Measurements from ENCODE around the gene SEC14L3. TPM values are rescaled to one million over a fixed set of nuclear protein-coding genes. Genes with fewer than 3 reads are reported as not detected.

The SEC14L3 gene
- total RNA-seq, 4 donors from 2014 or later, result not detected

DNA sequence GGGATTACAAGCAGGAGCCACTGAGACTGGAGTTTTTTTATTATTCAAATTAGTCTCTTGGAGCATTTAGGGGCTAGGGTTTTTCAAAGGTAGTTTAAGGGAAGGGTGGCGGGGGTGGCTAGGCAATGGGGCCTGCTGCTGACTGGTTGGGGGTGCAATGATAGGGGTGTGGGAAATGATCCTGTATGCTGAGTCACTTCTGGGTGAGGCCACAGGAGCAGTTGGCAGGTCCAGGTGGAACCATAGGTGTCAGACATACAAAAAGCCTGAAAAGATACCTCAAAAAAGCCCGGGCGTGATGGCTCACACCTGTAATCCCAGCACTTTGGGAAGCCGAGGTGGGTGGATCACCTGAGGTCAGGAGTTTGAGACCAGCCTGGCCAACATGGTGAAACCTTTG, 32.6 kb downstream of the SEC14L3 start:
- no peak for DNase-seq (ENCODE audit: extremely low spot score)
- intact Hi-C loops (cut with DNase I), result no loop called here
- H3K27me3 ChIP-seq, result peaks cover 0 to 20% (median 0%) of the 10 kb centered on the region in 4 donors
- H3K36me3 ChIP-seq, result no peaks in the 10 kb centered on the region
- TF ChIP-seq EP300 (IDR thresholded peaks at IDR 0.05) (no peak), POLR2AphosphoS5 (IDR thresholded peaks at IDR 0.05) (no peak), POLR2A (IDR thresholded peaks at IDR 0.05; ENCODE audit: low read depth) (no peak)
- TF ChIP-seq, protein P1, sequence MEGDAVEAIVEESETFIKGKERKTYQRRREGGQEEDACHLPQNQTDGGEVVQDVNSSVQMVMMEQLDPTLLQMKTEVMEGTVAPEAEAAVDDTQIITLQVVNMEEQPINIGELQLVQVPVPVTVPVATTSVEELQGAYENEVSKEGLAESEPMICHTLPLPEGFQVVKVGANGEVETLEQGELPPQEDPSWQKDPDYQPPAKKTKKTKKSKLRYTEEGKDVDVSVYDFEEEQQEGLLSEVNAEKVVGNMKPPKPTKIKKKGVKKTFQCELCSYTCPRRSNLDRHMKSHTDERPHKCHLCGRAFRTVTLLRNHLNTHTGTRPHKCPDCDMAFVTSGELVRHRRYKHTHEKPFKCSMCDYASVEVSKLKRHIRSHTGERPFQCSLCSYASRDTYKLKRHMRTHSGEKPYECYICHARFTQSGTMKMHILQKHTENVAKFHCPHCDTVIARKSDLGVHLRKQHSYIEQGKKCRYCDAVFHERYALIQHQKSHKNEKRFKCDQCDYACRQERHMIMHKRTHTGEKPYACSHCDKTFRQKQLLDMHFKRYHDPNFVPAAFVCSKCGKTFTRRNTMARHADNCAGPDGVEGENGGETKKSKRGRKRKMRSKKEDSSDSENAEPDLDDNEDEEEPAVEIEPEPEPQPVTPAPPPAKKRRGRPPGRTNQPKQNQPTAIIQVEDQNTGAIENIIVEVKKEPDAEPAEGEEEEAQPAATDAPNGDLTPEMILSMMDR (IDR thresholded peaks at IDR 0.05), result no peak
- no peaks in the 10 kb centered on the region for H3K9me3 ChIP-seq
- H3K4me1 ChIP-seq, result peaks cover 0 to 5% (median 0%) of the 10 kb centered on the region in 4 donors
- H3K4me3 ChIP-seq, result no peak overlapping the region
- no peak overlapping the region for H3K27ac ChIP-seq (replicated peaks in 1 of 4)
- 94% methylated on average over 4 of the region's 4 CpGs for WGBS

DNA sequence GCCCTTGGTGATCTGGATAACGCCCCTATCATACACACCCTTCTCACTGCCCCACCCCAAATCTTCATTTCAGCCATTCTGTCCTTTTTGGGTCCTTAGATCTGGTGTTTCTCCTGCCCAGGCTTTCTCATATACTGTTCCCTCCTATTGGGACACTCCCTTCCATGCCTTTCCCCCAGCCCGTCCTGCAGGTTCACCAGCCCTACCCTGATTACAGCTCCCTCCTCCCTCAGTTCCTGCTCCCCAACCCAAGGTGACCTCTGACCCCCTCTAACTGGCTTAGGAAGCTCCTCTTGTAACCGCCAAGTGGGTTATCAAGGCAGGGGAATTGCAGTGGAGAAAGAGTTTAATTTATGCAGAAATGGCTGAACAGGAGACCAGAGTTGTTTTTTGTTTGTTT, 33.3 kb downstream of the SEC14L3 start:
- Histone ChIP-seq H3K36me3 (no peaks in the 10 kb centered on the region), H3K4me1 (peaks cover 0 to 5% (median 0%) of the 10 kb centered on the region in 4 donors), H3K27ac (replicated peaks in 1 of 4) (no peak overlapping the region), H3K27me3 (peaks cover 0 to 19% (median 0%) of the 10 kb centered on the region in 4 donors), H3K4me3 (no peak overlapping the region), H3K9me3 (no peaks in the 10 kb centered on the region)
- 79% methylated on average over 3 of the region's 3 CpGs for whole genome bisulfite sequencing
- TF ChIP-seq EP300 (IDR thresholded peaks at IDR 0.05) (no peak), POLR2AphosphoS5 (IDR thresholded peaks at IDR 0.05) (no peak), POLR2A (IDR thresholded peaks at IDR 0.05; ENCODE audit: low read depth) (no peak)
- TF ChIP-seq, protein P1 (IDR thresholded peaks at IDR 0.05), result no peak
- intact Hi-C loops (cut with DNase I), result no loop called here
- DNase-seq (ENCODE audit: extremely low spot score), result no peak

DNA sequence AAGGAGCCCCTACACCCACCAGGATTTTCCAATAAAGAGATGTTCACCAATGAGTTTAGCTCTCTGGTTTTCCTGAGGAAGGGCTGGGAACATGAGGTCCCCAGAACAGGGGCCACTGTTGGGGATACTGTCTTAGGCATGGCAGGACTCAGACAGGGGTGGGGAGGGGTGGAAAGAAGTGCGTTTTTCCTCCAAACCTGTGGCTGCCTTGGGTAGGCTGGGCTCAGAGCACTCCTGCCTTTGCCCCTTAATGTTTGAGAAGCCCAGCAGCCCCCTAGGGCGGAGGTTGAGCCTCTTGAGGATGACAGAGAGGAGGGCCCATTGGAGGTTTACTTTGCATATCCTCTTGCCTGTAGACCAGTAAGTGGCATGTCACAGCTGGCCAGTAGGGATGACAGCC, 35.6 kb downstream of the SEC14L3 start:
- Histone ChIP-seq H3K9me3 (no peaks in the 10 kb centered on the region), H3K27me3 (peaks cover 0 to 19% (median 0%) of the 10 kb centered on the region in 4 donors), H3K4me1 (peaks cover 0 to 5% (median 0%) of the 10 kb centered on the region in 4 donors), H3K27ac (replicated peaks in 1 of 4) (peak overlapping the region in 1 of 4 donors; percentile 42), H3K36me3 (no peaks in the 10 kb centered on the region), H3K4me3 (no peak overlapping the region)
- intact Hi-C loops (cut with DNase I), result no loop called here
- 60% methylated on average over 1 of the region's 2 CpGs for WGBS
- TF ChIP-seq EP300 (IDR thresholded peaks at IDR 0.05) (no peak), POLR2A (IDR thresholded peaks at IDR 0.05; ENCODE audit: low read depth) (no peak), POLR2AphosphoS5 (IDR thresholded peaks at IDR 0.05) (no peak)
- TF ChIP-seq, protein P1 (IDR thresholded peaks at IDR 0.05), result no peak
- no peak for DNase-seq (ENCODE audit: extremely low spot score)

DNA sequence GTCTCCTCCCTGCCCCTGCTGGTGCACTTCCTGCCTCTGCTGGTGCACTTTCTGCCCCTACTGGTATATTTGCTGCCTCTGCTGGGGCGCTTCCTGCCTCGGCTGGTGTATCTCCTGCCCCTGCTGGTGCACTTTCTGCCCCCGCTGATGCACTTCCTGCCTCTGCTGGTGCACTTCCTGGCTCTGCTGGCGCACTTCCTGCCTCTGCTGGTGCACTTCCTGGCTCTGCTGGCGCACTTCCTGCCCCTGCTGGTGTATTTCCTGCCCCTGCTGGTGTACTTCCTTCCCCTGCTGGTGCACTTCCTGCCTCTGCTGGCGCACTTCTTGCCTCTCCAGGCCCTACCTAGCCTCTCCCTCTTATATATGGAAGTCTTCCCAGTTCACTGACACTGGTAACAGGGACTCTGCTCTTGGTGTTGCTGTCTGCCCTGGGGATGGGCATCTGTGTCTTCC, 36.1 kb downstream of the SEC14L3 start:
- WGBS, result 65% methylated on average over 6 of the region's 6 CpGs
- DNase-seq (ENCODE audit: extremely low spot score), result no peak
- Histone ChIP-seq H3K27ac (replicated peaks in 1 of 4) (peak overlapping the region in 1 of 4 donors; percentile 42), H3K36me3 (no peaks in the 10 kb centered on the region), H3K4me3 (no peak overlapping the region), H3K4me1 (peaks cover 0 to 5% (median 0%) of the 10 kb centered on the region in 4 donors), H3K27me3 (peaks cover 0 to 19% (median 0%) of the 10 kb centered on the region in 4 donors), H3K9me3 (no peaks in the 10 kb centered on the region)
- TF ChIP-seq POLR2A (IDR thresholded peaks at IDR 0.05; ENCODE audit: low read depth) (no peak), EP300 (IDR thresholded peaks at IDR 0.05) (no peak), POLR2AphosphoS5 (IDR thresholded peaks at IDR 0.05) (no peak)
- TF ChIP-seq, protein P1 (IDR thresholded peaks at IDR 0.05), result no peak
- intact Hi-C loops (cut with DNase I), result no loop called here

DNA sequence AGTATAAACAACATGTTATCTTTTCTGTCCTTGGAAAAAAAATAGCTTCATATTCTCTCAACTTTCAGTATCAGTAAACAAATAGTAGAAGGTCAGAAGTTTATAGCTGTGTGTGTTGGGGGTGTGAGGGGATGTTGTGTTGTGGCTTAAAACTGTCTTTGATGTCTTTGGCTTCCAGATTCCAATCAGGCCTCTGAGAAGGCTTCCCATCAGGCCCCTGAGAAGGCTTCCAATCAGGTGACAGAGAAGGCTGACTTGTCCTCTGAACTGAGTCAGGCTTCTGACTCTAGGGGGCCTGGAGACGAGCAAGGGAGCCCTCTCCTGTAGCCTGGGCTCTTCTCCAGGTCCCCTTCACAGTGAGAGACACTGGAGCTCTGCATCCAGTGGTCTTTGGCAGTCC, 37.0 kb downstream of the SEC14L3 start:
- Histone ChIP-seq H3K9me3 (no peaks in the 10 kb centered on the region), H3K36me3 (no peaks in the 10 kb centered on the region), H3K27me3 (peaks cover 0 to 13% (median 0%) of the 10 kb centered on the region in 4 donors), H3K4me1 (peaks cover 0 to 5% (median 0%) of the 10 kb centered on the region in 4 donors), H3K27ac (replicated peaks in 1 of 4) (no peak overlapping the region), H3K4me3 (no peak overlapping the region)
- TF ChIP-seq, protein P1 (IDR thresholded peaks at IDR 0.05), result no peak
- TF ChIP-seq EP300 (IDR thresholded peaks at IDR 0.05), result no peak
- TF ChIP-seq POLR2A (IDR thresholded peaks at IDR 0.05; ENCODE audit: low read depth), result no peak
- DNase-seq (ENCODE audit: extremely low spot score), result no peak
- 100% methylated on average over 1 of the region's 1 CpG for WGBS
- intact Hi-C loops (cut with DNase I), result no loop called here
